Neural progenitor cell (in vitro differentiated cells): ENCODE data around the gene FRRS1. TPM values are rescaled to one million over a fixed set of nuclear protein-coding genes. Genes with fewer than 3 reads are reported as not detected.

Experiments used
- DNase-seq: peaks from one replicate; pipeline ENCODE4 v3.0.0-alpha.2; 2016; ENCODE audit warnings: low spot score
- H2AFZ ChIP-seq: fragments of 200-600 bp; sonication (generic); replicated peaks from 2 replicates; pipeline ENCODE4 v1.6.1; 2016; ENCODE audit warnings: antibody characterized with exemption
- H3F3A ChIP-seq: fragments of 200-600 bp; sonication (generic); 2 replicates; pipeline ENCODE4 v1.6.1; 2016; ENCODE audit warnings: antibody characterized with exemption, low read depth
- H3K27ac ChIP-seq: fragments of 200-600 bp; sonication (generic); 2 replicates; pipeline ENCODE4 v1.5.1; 2016; ENCODE audit warnings: mild to moderate bottlenecking
- H3K27me3 ChIP-seq: fragments of 200-600 bp; sonication (generic); 2 replicates; pipeline ENCODE4 v1.6.1; 2016; ENCODE audit warnings: mild to moderate bottlenecking, moderate library complexity
- H3K36me3 ChIP-seq: fragments of 200-600 bp; sonication (generic); 2 replicates; pipeline ENCODE4 v1.5.1; 2016
- H3K4me1 ChIP-seq: fragments of 200-600 bp; sonication (generic); 2 replicates; pipeline ENCODE4 v1.6.1; 2016; ENCODE audit warnings: mixed run types
- H3K4me2 ChIP-seq: fragments of 200-600 bp; sonication (generic); 2 replicates; pipeline ENCODE4 v1.6.1; 2016
- H3K4me3 ChIP-seq: fragments of 200-600 bp; sonication (generic); 2 replicates; pipeline ENCODE4 v1.5.1; 2016
- H3K79me2 ChIP-seq: fragments of 200-600 bp; sonication (generic); 2 replicates; pipeline ENCODE4 v1.6.1; 2016; ENCODE audit warnings: low read depth
- H3K9ac ChIP-seq: fragments of 200-600 bp; sonication (generic); 2 replicates; pipeline ENCODE4 v1.6.1; 2016
- H3K9me3 ChIP-seq: fragments of 200-600 bp; sonication (generic); 2 replicates; pipeline ENCODE4 v1.5.1; 2016; ENCODE audit warnings: low read depth
- H4K20me1 ChIP-seq: fragments of 200-600 bp; sonication (generic); 2 replicates; pipeline ENCODE4 v1.6.1; 2016; ENCODE audit warnings: low read depth
- H3K27ac Mint-ChIP-seq: 3 replicates; pipeline ENCODE4 v1.8.0; 2021; ENCODE audit warnings: mixed read lengths
- H3K27me3 Mint-ChIP-seq: 2 replicates; pipeline ENCODE4 v1.8.0; 2022; ENCODE audit warnings: low read depth, mild to moderate bottlenecking, inconsistent platforms, moderate library complexity, mixed read lengths; ENCODE audit not compliant: insufficient read depth
- H3K36me3 Mint-ChIP-seq: 3 replicates; pipeline ENCODE4 v1.8.0; 2021; ENCODE audit warnings: mixed read lengths
- H3K4me1 Mint-ChIP-seq: 3 replicates; pipeline ENCODE4 v1.8.0; 2021; ENCODE audit warnings: mixed read lengths
- H3K4me3 Mint-ChIP-seq: 3 replicates; pipeline ENCODE4 v1.8.0; 2021; ENCODE audit warnings: mild to moderate bottlenecking, moderate library complexity, mixed read lengths
- H3K9me3 Mint-ChIP-seq: 3 replicates; pipeline ENCODE4 v1.8.0; 2020; ENCODE audit warnings: mixed read lengths
- EZH2 ChIP-seq: fragments of 200-600 bp; sonication (generic); IDR thresholded peaks from 2 replicates; pipeline ENCODE4 v1.6.1; 2017; ENCODE audit warnings: antibody characterized with exemption, mild to moderate bottlenecking, moderate library complexity
- EZH2phosphoT487 ChIP-seq: fragments of 200-600 bp; sonication (generic); IDR thresholded peaks from 2 replicates; pipeline ENCODE4 v1.6.1; 2017; ENCODE audit warnings: antibody characterized with exemption
- total RNA-seq: library from RNA; depleted of rRNA; stranded (reverse); fragments of >200 nt; gene quantifications from 2 replicates; pipeline ENCODE4 v1.2.3, GENCODE V29; 2015; ENCODE audit warnings: low replicate concordance
- TF ChIP-seq, protein P1 (sequence below): fragments of 200-600 bp; sonication (generic); IDR thresholded peaks from 2 replicates; pipeline ENCODE4 v1.5.1; 2017; ENCODE audit warnings: antibody characterized with exemption, mild to moderate bottlenecking

FRRS1 gene
- total RNA-seq, 1 donor from 2014 or later = 5.1 TPM

DNA sequence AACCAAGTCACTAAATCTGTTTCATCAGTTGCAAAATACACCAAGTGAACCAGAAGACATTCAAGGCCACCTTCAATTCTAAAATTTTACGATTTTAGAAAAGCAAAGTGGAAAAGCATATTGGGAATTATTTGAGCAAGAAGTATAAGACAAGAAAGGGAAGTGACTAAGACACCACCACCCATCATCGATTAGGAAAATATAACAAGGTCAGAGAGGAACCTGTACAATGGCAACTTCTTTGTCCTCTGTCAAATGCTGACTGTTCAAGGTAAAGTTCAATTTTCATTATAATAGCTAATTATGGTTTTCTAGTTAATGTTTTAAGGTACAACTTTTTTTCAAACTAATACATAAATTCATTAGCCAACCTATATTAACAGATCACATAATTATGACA lies 10.8 kb downstream of the FRRS1 start:
- Histone ChIP-seq H2AFZ (no peak overlapping the region), H3K9me3 (no peaks in the 10 kb centered on the region), H3K36me3 (no peaks in the 10 kb centered on the region), H3K27ac (no peak overlapping the region), H3K4me2 (no peak overlapping the region), H3K27me3 (no peaks in the 10 kb centered on the region), H3K4me1 (no peaks in the 10 kb centered on the region), H3K79me2 (no peaks in the 10 kb centered on the region), H4K20me1 (no peaks in the 10 kb centered on the region), H3K9ac (no peak overlapping the region), H3F3A (no peaks in the 10 kb centered on the region), H3K4me3 (no peak overlapping the region)
- TF ChIP-seq EZH2phosphoT487 = no peak
- TF ChIP-seq, protein P1, sequence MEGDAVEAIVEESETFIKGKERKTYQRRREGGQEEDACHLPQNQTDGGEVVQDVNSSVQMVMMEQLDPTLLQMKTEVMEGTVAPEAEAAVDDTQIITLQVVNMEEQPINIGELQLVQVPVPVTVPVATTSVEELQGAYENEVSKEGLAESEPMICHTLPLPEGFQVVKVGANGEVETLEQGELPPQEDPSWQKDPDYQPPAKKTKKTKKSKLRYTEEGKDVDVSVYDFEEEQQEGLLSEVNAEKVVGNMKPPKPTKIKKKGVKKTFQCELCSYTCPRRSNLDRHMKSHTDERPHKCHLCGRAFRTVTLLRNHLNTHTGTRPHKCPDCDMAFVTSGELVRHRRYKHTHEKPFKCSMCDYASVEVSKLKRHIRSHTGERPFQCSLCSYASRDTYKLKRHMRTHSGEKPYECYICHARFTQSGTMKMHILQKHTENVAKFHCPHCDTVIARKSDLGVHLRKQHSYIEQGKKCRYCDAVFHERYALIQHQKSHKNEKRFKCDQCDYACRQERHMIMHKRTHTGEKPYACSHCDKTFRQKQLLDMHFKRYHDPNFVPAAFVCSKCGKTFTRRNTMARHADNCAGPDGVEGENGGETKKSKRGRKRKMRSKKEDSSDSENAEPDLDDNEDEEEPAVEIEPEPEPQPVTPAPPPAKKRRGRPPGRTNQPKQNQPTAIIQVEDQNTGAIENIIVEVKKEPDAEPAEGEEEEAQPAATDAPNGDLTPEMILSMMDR = no peak
- H3K27ac Mint-ChIP-seq = no peak overlapping the region
- DNase-seq = no peak
- H3K4me1 Mint-ChIP-seq = no peaks in the 10 kb centered on the region
- H3K27me3 Mint-ChIP-seq = no peaks in the 10 kb centered on the region
- H3K9me3 Mint-ChIP-seq = peaks cover 5% of the 10 kb centered on the region
- H3K4me3 Mint-ChIP-seq = no peak overlapping the region
- no peaks in the 10 kb centered on the region for H3K36me3 Mint-ChIP-seq

DNA sequence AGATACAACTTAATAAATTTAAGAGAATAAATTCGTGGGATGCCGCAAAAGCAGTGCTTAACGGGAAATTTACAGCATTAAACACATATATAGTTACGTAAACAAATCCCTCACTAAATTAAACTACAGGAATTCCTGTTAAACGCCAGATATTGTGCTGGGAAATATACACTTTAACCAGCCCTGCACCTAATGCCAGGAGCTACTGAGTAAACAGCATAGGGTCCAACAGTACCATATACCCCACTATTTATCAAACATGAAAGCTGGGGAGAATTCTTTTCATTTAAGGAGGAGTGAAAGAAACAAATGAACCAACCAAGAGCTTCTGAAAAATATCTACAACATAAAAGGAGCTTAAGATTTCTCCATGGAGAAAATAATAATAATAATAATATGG lies 11.7 kb downstream of the FRRS1 start:
- Histone ChIP-seq H2AFZ (no peak overlapping the region), H3K4me2 (no peak overlapping the region), H3K36me3 (no peaks in the 10 kb centered on the region), H3K27ac (no peak overlapping the region), H3K27me3 (no peaks in the 10 kb centered on the region), H3K9ac (no peak overlapping the region), H4K20me1 (no peaks in the 10 kb centered on the region), H3F3A (no peaks in the 10 kb centered on the region), H3K79me2 (no peaks in the 10 kb centered on the region), H3K4me3 (no peak overlapping the region), H3K4me1 (no peaks in the 10 kb centered on the region), H3K9me3 (no peaks in the 10 kb centered on the region)
- DNase-seq = no peak
- Mint-ChIP-seq H3K9me3 (peaks cover 5% of the 10 kb centered on the region), H3K27me3 (no peaks in the 10 kb centered on the region), H3K4me1 (no peaks in the 10 kb centered on the region), H3K27ac (no peak overlapping the region), H3K4me3 (no peak overlapping the region), H3K36me3 (no peaks in the 10 kb centered on the region)
- TF ChIP-seq EZH2phosphoT487 (no peak), EZH2 (no peak)
- TF ChIP-seq, protein P1 = no peak

DNA sequence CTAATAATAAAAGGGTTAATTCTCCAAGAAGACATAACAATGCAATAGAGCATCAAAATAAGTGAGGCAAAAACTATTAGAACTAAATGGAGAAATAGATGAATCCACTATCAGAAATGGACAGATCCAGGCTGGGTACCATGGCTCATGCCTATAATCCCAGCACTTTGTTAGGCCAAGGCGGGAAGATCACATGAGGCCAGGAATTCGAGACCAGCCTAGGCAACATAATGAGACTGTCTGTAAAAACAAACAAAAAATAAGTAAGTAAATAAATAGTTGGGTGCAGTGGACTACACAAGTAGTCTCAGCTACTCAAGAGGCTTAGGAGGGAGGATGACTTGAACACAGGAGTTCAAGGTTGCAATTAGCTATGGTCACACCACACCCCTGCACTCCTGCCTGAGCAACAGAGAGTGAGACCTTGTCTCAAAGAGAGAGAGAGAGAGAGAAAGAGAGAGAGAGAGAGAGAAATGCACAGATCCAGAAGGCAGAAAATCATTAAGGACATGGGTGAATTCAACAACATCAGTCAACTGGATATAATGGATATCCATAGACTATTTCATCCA lies 12.3 kb downstream of the FRRS1 start:
- H3K9me3 ChIP-seq = no peaks in the 10 kb centered on the region
- H3K4me1 Mint-ChIP-seq = no peaks in the 10 kb centered on the region
- H3K4me2 ChIP-seq = no peak overlapping the region
- no peak overlapping the region for H2AFZ ChIP-seq
- H3K9ac ChIP-seq = no peak overlapping the region
- no peaks in the 10 kb centered on the region for H3F3A ChIP-seq
- no peaks in the 10 kb centered on the region for H3K36me3 ChIP-seq
- H3K4me3 Mint-ChIP-seq = no peak overlapping the region
- H3K27me3 Mint-ChIP-seq = no peaks in the 10 kb centered on the region
- H3K27ac ChIP-seq = no peak overlapping the region
- H3K79me2 ChIP-seq = no peaks in the 10 kb centered on the region
- H3K4me3 ChIP-seq = no peak overlapping the region
- H4K20me1 ChIP-seq = no peaks in the 10 kb centered on the region
- no peaks in the 10 kb centered on the region for H3K27me3 ChIP-seq
- TF ChIP-seq, protein P1 = no peak
- TF ChIP-seq EZH2 = no peak
- no peaks in the 10 kb centered on the region for H3K36me3 Mint-ChIP-seq
- peaks cover 3% of the 10 kb centered on the region for H3K9me3 Mint-ChIP-seq
- DNase-seq = no peak
- no peak overlapping the region for H3K27ac Mint-ChIP-seq
- H3K4me1 ChIP-seq = no peaks in the 10 kb centered on the region
